HCT116 (cell line): ENCODE results near the gene DNAH9.

Experiments
- CEBPB ChIP-seq: IDR thresholded peaks from 2 replicates; pipeline ENCODE4 v1.6.1; 2012; ENCODE audit warnings: low read depth
- CTCF ChIP-seq, 3 experiments: fragments of 200-600 bp in 1 of 3; sonication (generic) in 1 of 3; IDR thresholded peaks in 2 of 3; conservative IDR thresholded peaks in 1 of 3; 2 replicates each; pipeline ENCODE4 v1.5.1; 2012 to 2017; ENCODE audit warnings: low read depth in 2 of 3, low read length in 2 of 3, antibody characterized with exemption in 1 of 3, borderline replicate concordance in 1 of 3, control low read depth in 1 of 3, mild to moderate bottlenecking in 1 of 3, mixed read lengths in 1 of 3, mixed run types in 1 of 3, moderate library complexity in 1 of 3; ENCODE audit not compliant: insufficient read depth in 1 of 3
- EZH2 ChIP-seq: fragments of 200-600 bp; sonication (generic); IDR thresholded peaks from 2 replicates; pipeline ENCODE4 v1.6.1; 2017; ENCODE audit warnings: antibody characterized with exemption, mixed run types
- EZH2phosphoT487 ChIP-seq: fragments of 200-600 bp; IDR thresholded peaks from 2 replicates; pipeline ENCODE4 v1.6.1; 2018; ENCODE audit warnings: antibody characterized with exemption, borderline replicate concordance
- FOSL1 ChIP-seq: IDR thresholded peaks from 2 replicates; pipeline ENCODE4 v1.6.1; 2012; ENCODE audit warnings: low read depth
- POLR2A ChIP-seq: IDR thresholded peaks from 2 replicates; pipeline ENCODE4 v1.7.0; 2011; ENCODE audit warnings: borderline replicate concordance; ENCODE audit not compliant: insufficient read depth, insufficient read length; ENCODE audit errors: extremely low read depth
- POLR2AphosphoS5 ChIP-seq: IDR thresholded peaks from 2 replicates; pipeline ENCODE4 v1.6.1; 2011; ENCODE audit warnings: mild to moderate bottlenecking, low read depth, low read length, moderate library complexity
- RAD21 ChIP-seq: IDR thresholded peaks from 2 replicates; pipeline ENCODE4 v1.6.1; 2012; ENCODE audit warnings: low read depth, mild to moderate bottlenecking
- TCF7L2 ChIP-seq: IDR thresholded peaks from 2 replicates; pipeline ENCODE4 v1.7.0; 2011; ENCODE audit warnings: borderline replicate concordance, inconsistent platforms; ENCODE audit not compliant: insufficient read depth, insufficient read length; ENCODE audit errors: extremely low read depth
- YY1 ChIP-seq: IDR thresholded peaks from 2 replicates; pipeline ENCODE4 v1.6.1; 2011; ENCODE audit warnings: low read length, low read depth, moderate library complexity, mild to moderate bottlenecking; ENCODE audit not compliant: insufficient replicate concordance; ENCODE audit errors: extremely low read depth
- ZNF274 ChIP-seq: fragments of 200-500 bp; sonication (Bioruptor generic); IDR thresholded peaks from 2 replicates; pipeline ENCODE4 v1.6.1; 2014; ENCODE audit warnings: mild to moderate bottlenecking, low read depth, low read length, inconsistent platforms
- TF ChIP-seq, protein P1 (sequence below): IDR thresholded peaks from 2 replicates; pipeline ENCODE4 v1.6.1; 2011; ENCODE audit warnings: mild to moderate bottlenecking, low read length, moderate library complexity; ENCODE audit not compliant: insufficient replicate concordance; ENCODE audit errors: extremely low read depth

- TF ChIP-seq CTCF (IDR thresholded peaks at IDR 0.05 in 2 of 3, conservative IDR thresholded peaks at IDR 0.05 in 1 of 3; ENCODE audit: borderline replicate concordance in 1 of 3, insufficient read depth in 1 of 3, low read depth in 2 of 3, low read length in 2 of 3) (no peak), TCF7L2 (no peak), CEBPB (no peak), YY1 (no peak), EZH2 (no peak), POLR2AphosphoS5 (no peak), POLR2A (no peak), ZNF274 (no peak), EZH2phosphoT487 (no peak), RAD21 (no peak), FOSL1 (no peak)
- TF ChIP-seq, protein P1, sequence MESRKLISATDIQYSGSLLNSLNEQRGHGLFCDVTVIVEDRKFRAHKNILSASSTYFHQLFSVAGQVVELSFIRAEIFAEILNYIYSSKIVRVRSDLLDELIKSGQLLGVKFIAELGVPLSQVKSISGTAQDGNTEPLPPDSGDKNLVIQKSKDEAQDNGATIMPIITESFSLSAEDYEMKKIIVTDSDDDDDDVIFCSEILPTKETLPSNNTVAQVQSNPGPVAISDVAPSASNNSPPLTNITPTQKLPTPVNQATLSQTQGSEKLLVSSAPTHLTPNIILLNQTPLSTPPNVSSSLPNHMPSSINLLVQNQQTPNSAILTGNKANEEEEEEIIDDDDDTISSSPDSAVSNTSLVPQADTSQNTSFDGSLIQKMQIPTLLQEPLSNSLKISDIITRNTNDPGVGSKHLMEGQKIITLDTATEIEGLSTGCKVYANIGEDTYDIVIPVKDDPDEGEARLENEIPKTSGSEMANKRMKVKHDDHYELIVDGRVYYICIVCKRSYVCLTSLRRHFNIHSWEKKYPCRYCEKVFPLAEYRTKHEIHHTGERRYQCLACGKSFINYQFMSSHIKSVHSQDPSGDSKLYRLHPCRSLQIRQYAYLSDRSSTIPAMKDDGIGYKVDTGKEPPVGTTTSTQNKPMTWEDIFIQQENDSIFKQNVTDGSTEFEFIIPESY, result no peak
These were observed 42.2 kb downstream of the DNAH9 start for GRCh38 chr17:11640463-11640814.
